ENCODE results near the gene GAREM2.

The GAREM2 gene

DNA sequence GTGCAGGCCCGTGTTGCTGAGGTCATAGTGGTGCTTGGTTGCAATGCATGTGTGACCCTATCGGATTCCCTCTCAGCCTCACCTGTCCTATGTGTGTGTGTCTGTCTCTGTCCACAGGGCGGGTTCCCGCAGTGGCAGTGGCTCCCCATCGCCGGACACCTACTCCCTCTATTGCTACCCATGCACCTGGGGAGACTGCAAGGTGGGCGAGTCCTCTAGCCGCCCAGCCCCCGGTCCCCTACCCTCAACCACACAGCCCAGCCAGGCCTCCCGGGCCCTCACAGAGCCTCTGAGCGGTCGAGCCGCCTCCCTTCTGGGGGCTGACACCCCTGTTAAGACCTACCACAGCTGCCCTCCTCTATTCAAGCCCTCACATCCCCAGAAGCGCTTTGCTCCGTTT lies 14.2 kb downstream of the GAREM2 start:
- H3K27me3 ChIP-seq (ENCODE audit: control insufficient read depth, insufficient read depth, low read length) = no peaks in the 10 kb centered on the region
- H3K4me3 ChIP-seq (ENCODE audit: low read length) = no peak overlapping the region
- no CpG with 5 or more reads among the region's 15 CpGs for WGBS (ENCODE audit: insufficient coverage, insufficient read length)
- DNase-seq (ENCODE audit: low read depth, low spot score) = no peak
- H3K27ac ChIP-seq (ENCODE audit: low read length) = no peak overlapping the region
- no peaks in the 10 kb centered on the region for H3K36me3 ChIP-seq (ENCODE audit: control insufficient read depth, insufficient read depth, low read length)
- no peaks in the 10 kb centered on the region for H3K9me3 ChIP-seq (ENCODE audit: control insufficient read depth, insufficient read depth, low read length)
- no peaks in the 10 kb centered on the region for H3K4me1 ChIP-seq (ENCODE audit: control insufficient read depth, insufficient read depth, low read length)

DNA sequence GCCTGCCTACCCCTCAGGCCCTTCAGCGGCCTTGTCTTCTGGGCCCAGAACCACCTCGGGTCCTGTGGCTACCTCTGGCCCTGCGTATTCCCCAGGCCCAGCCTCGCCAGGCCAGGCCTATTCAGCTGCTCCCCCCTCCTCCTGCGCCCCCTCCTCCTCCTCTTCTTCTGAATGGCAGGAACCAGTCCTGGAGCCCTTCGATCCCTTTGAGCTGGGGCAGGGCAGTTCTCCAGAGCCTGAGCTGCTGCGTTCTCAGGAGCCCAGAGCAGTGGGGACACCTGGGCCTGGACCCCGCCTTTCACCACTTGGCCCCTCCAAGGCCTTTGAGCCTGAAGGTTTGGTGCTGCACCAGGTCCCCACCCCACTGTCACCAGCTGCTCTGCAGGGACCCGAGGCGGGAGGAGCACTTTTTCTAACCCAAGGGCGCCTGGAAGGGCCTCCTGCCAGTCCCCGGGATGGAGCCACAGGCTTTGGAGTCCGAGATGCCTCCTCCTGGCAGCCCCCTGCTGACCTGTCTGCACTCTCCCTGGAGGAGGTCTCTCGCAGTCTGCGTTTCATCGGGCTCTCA lies 14.7 kb downstream of the GAREM2 start:
- Histone ChIP-seq H3K27ac (ENCODE audit: low read length) (no peak overlapping the region), H3K4me1 (ENCODE audit: control insufficient read depth, insufficient read depth, low read length) (no peaks in the 10 kb centered on the region), H3K4me3 (ENCODE audit: low read length) (no peak overlapping the region), H3K27me3 (ENCODE audit: control insufficient read depth, insufficient read depth, low read length) (no peaks in the 10 kb centered on the region), H3K9me3 (ENCODE audit: control insufficient read depth, insufficient read depth, low read length) (no peaks in the 10 kb centered on the region), H3K36me3 (ENCODE audit: control insufficient read depth, insufficient read depth, low read length) (no peaks in the 10 kb centered on the region)
- WGBS (ENCODE audit: insufficient coverage, insufficient read length) = no CpG with 5 or more reads among the region's 16 CpGs
- DNase-seq (ENCODE audit: low read depth, low spot score) = no peak

DNA sequence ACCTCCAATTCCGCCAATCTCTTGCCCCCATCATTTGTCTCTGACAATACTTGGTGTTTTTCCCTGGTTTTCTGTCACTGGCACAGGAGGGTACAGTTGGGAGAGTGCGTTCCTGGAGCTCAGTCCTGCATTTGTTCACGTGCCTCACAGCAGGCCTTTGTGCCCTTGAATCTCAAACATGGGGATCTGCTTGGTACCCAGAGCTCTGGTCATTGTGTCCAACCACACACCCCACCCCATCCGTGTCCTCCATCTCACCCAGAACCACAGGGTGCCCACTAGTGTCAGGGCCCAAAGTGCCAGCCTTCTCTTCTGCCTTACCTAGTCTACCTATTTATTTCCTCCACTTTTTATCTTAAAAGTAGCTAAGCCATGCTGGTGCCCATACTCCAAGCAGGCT lies 16.2 kb downstream of the GAREM2 start:
- Histone ChIP-seq H3K27ac (ENCODE audit: low read length) (no peak overlapping the region), H3K27me3 (ENCODE audit: control insufficient read depth, insufficient read depth, low read length) (no peaks in the 10 kb centered on the region), H3K4me3 (ENCODE audit: low read length) (no peak overlapping the region), H3K4me1 (ENCODE audit: control insufficient read depth, insufficient read depth, low read length) (no peaks in the 10 kb centered on the region), H3K9me3 (ENCODE audit: control insufficient read depth, insufficient read depth, low read length) (no peaks in the 10 kb centered on the region), H3K36me3 (ENCODE audit: control insufficient read depth, insufficient read depth, low read length) (peaks cover 2% of the 10 kb centered on the region; the same call in 1 of the 2 replicates)
- no peak for DNase-seq (ENCODE audit: low read depth, low spot score)
- WGBS (ENCODE audit: insufficient coverage, insufficient read length) = no CpG with 5 or more reads among the region's 4 CpGs

DNA sequence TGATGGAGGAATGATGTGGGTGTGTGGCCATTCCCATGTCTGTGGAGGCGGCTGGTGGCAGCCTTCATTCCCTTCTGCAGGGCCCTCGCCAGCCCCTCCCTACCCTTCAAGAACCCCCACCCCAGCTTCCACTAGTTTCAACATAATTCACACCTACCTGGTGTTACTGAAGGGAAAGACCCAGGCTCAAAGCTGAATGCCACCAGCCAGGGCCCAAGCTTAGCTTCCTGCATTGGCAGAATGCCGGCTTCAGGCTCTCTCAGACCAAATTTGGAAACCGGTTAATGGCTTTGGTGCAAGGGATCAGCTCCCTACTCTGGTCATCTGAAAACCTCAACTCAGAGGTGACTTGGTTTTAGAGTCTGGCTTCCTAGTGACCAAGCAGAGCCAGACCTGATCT lies 16.9 kb downstream of the GAREM2 start:
- WGBS (ENCODE audit: insufficient coverage, insufficient read length) = no CpG with 5 or more reads among the region's 4 CpGs
- Histone ChIP-seq H3K36me3 (ENCODE audit: control insufficient read depth, insufficient read depth, low read length) (peaks cover 8% of the 10 kb centered on the region; the same call in 1 of the 2 replicates), H3K27ac (ENCODE audit: low read length) (no peak overlapping the region), H3K9me3 (ENCODE audit: control insufficient read depth, insufficient read depth, low read length) (no peaks in the 10 kb centered on the region), H3K4me3 (ENCODE audit: low read length) (no peak overlapping the region), H3K27me3 (ENCODE audit: control insufficient read depth, insufficient read depth, low read length) (no peaks in the 10 kb centered on the region), H3K4me1 (ENCODE audit: control insufficient read depth, insufficient read depth, low read length) (no peaks in the 10 kb centered on the region)
- no peak for DNase-seq (ENCODE audit: low read depth, low spot score)

DNA sequence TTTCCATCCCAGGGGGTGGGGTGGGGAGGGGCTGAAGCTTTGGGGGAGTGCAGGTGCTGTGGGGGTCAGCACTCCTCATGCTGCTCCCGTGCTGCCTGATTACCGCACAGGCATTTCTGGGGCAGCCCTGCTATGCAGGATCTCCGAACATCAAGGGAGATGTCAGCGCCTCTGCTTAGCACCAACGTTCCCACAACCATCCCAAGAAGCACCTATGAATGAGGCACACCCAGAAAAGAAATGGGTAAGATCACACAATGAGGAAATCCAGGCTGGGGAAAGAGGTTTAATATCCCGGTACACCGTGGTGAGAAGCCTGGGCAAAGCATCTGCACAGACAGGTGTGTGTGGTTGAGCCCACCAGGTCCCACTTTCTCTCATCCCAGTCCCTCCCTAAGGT lies 17.5 kb downstream of the GAREM2 start:
- no CpG with 5 or more reads among the region's 7 CpGs for WGBS (ENCODE audit: insufficient coverage, insufficient read length)
- no peak for DNase-seq (ENCODE audit: low read depth, low spot score)
- no peak overlapping the region for H3K4me3 ChIP-seq (ENCODE audit: low read length)
- no peak overlapping the region for H3K27ac ChIP-seq (ENCODE audit: low read length)
- H3K4me1 ChIP-seq (ENCODE audit: control insufficient read depth, insufficient read depth, low read length) = no peaks in the 10 kb centered on the region
- no peaks in the 10 kb centered on the region for H3K27me3 ChIP-seq (ENCODE audit: control insufficient read depth, insufficient read depth, low read length)
- peaks cover 8% of the 10 kb centered on the region; the same call in 1 of the 2 replicates for H3K36me3 ChIP-seq (ENCODE audit: control insufficient read depth, insufficient read depth, low read length)
- H3K9me3 ChIP-seq (ENCODE audit: control insufficient read depth, insufficient read depth, low read length) = no peaks in the 10 kb centered on the region

DNA sequence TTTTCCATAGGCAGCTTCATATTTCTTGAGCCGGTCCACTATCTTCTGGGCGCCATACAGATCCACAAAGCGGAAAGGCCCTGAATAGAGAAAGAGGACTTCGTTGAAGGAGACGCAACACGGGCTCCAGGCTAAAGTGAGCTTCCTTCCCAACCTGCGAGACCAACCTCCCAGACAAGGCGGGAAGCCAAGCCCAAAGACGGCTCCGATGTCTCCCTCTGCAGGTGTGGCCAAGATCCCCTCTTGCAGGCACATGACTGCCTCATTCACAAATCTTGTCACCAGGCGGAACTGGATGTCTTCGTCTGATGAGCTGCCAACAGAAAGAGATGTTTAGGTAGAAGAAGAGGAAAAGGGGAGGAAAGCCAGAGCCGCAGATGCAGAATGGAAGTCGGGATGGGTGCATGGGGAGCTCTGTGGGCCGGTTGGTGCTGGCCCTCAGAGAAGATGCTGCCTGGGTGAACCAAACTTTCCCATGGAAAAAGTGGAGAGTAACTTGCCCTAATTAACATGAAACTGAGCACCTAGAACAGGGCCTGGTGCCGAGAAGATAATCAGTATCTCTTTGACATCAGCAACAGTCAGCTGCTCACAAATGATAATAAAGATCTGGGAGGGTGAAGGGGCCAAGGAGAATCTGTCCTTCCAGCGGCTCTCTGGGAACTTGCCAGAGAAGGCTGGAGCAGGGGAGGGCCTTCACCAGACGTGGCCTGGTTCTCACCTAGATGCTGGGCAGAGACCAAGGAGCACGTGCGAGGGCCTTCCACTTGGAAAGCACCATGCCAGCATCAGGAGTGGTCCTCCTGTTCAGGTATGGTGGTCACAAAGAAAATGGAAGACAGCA lies 18.6 kb downstream of the GAREM2 start:
- WGBS (ENCODE audit: insufficient coverage, insufficient read length) = no CpG with 5 or more reads among the region's 20 CpGs
- Histone ChIP-seq H3K4me1 (ENCODE audit: control insufficient read depth, insufficient read depth, low read length) (no peaks in the 10 kb centered on the region), H3K36me3 (ENCODE audit: control insufficient read depth, insufficient read depth, low read length) (peaks cover 10% of the 10 kb centered on the region; the same call in 1 of the 2 replicates), H3K9me3 (ENCODE audit: control insufficient read depth, insufficient read depth, low read length) (no peaks in the 10 kb centered on the region), H3K27ac (ENCODE audit: low read length) (no peak overlapping the region), H3K4me3 (ENCODE audit: low read length) (no peak overlapping the region), H3K27me3 (ENCODE audit: control insufficient read depth, insufficient read depth, low read length) (no peaks in the 10 kb centered on the region)
- DNase-seq (ENCODE audit: low read depth, low spot score) = no peak

DNA sequence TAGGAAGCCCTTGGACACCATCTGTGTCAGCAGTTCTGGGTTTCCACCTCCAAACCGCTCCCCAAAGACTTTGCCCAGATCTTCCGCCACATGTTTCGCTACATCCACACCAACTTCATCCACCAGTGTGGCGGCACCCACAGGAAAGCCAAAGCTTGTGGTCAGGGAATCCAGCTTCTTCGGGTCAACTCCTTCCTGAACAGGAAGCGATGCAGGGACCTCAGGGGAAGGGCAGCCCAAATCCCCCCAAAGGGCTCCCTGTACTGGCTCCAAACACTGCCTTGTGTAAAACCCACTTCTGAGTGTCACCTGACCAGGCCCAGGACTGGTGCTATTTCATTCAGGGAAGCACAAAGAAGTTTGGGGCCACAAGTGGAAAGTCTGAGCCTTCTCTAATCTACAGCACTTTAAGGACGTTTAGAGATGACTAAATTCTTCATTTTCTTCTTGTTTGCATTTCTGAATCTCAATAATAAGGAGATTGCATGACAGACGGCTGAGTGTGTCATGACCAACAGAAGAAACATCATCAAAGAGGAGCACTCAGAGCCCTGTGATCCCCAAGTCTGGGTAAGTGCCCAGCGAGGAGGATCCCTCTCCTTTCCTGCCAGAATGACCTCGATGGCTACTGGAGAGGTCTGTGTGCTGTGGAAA lies 20.8 kb downstream of the GAREM2 start:
- H3K36me3 ChIP-seq (ENCODE audit: control insufficient read depth, insufficient read depth, low read length) = peaks cover 17% of the 10 kb centered on the region; the same call in 1 of the 2 replicates
- WGBS (ENCODE audit: insufficient coverage, insufficient read length) = no CpG with 5 or more reads among the region's 10 CpGs
- no peak for DNase-seq (ENCODE audit: low read depth, low spot score)

DNA sequence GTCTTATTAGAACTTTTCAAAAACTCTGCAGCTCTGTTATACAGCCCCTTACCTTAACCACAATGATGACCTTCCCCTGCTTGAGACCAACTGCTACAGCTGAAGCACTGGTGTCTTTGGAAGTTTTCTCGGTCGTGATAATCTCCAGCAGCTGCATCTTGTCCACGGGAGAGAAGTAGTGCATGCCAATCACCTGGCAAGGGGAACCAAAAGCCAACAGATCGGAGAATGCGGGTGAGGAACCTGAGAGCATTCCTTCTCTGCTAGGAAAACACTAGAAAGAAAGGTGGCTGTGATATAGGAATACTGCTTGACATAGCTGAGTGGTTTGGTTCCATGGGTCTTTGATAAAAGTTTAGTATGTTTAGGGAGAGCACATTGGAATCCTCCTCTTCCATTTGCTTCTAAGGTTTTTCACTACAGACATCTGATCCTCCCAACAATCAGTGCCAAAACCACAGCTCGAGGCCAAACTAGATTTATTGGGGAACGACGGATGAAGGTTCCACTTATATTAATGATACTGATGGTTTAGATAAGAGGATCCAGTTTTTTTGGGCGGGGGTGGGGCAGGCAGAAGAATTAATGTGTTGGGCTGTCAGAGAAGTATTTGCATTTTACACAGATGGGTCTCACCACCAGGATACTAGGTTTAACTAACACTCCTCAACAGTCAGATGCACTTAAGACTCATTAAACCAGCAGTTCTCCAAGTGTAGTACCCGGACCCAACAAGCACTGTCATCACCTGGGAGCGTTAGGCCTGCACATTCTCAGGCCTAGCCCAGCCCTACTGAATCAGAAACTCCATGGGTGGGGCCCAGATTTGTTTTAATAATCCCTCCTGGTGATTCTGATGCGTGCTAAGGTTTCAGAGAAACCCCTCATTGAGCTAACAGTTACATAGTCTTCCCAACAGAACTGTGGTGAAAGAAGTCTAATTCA lies 22.4 kb downstream of the GAREM2 start:
- Histone ChIP-seq H3K36me3 (ENCODE audit: control insufficient read depth, insufficient read depth, low read length) (peaks cover 19% of the 10 kb centered on the region; the same call in 1 of the 2 replicates), H3K27ac (ENCODE audit: low read length) (no peak overlapping the region), H3K27me3 (ENCODE audit: control insufficient read depth, insufficient read depth, low read length) (no peaks in the 10 kb centered on the region), H3K4me3 (ENCODE audit: low read length) (no peak overlapping the region), H3K9me3 (ENCODE audit: control insufficient read depth, insufficient read depth, low read length) (no peaks in the 10 kb centered on the region), H3K4me1 (ENCODE audit: control insufficient read depth, insufficient read depth, low read length) (no peaks in the 10 kb centered on the region)
- WGBS (ENCODE audit: insufficient coverage, insufficient read length) = no CpG with 5 or more reads among the region's 12 CpGs
- no peak for DNase-seq (ENCODE audit: low read depth, low spot score)

More for the DNA sequence above, 20.8 kb downstream of the GAREM2 start:
- Histone ChIP-seq H3K9me3 (ENCODE audit: control insufficient read depth, insufficient read depth, low read length) (no peaks in the 10 kb centered on the region), H3K4me3 (ENCODE audit: low read length) (no peak overlapping the region), H3K27ac (ENCODE audit: low read length) (no peak overlapping the region), H3K4me1 (ENCODE audit: control insufficient read depth, insufficient read depth, low read length) (no peaks in the 10 kb centered on the region), H3K27me3 (ENCODE audit: control insufficient read depth, insufficient read depth, low read length) (no peaks in the 10 kb centered on the region)

DNA sequence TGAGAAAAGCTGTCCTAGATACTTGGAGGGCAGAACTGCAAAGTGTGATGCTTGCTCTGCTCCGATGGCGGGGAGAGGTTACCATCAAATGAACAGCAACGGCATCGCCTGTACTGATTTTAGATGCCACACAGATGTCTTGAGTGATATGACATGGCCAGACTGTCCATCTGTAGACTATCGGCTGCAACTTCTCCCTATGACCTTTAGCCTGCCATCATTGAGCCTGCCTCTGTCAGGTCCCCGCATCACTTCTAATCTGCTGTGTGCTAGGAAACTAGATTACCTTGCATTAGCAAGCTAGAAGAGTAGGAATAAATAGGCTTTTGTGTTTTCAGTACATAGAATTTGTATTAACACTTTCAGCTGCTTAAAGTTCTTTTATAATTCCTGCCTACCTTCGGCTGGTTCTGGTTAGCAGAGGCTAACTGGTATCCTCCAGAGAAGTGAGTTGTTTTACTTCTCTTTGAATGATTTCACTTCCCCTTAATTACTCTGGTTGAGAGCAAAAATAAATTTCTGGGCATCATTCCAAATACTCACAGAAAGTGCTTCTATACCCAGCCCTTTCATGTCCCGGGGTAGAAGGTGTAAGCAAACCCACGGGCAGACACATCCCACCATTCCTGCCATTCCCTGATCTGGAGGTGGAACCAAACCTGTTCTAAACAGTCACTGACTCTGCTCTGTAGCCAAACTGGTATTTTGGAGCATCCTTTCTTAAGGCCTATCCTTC lies 24.0 kb downstream of the GAREM2 start:
- H3K4me3 ChIP-seq (ENCODE audit: low read length) = no peak overlapping the region
- H3K27me3 ChIP-seq (ENCODE audit: control insufficient read depth, insufficient read depth, low read length) = no peaks in the 10 kb centered on the region
- H3K36me3 ChIP-seq (ENCODE audit: control insufficient read depth, insufficient read depth, low read length) = peaks cover 20% of the 10 kb centered on the region; the same call in 1 of the 2 replicates
- H3K27ac ChIP-seq (ENCODE audit: low read length) = no peak overlapping the region
- H3K9me3 ChIP-seq (ENCODE audit: control insufficient read depth, insufficient read depth, low read length) = no peaks in the 10 kb centered on the region
- no peak for DNase-seq (ENCODE audit: low read depth, low spot score)
- WGBS (ENCODE audit: insufficient coverage, insufficient read length) = no CpG with 5 or more reads among the region's 9 CpGs
- no peaks in the 10 kb centered on the region for H3K4me1 ChIP-seq (ENCODE audit: control insufficient read depth, insufficient read depth, low read length)
